HG03064 (cell line): ENCODE data around the gene KDM6A.
A peak's percentile ranks its signal among the peaks of the same experiment; 100 is the strongest.
"Not testable (repeated sequence)": the region's sequence is repeated elsewhere in the genome, so short reads cannot be mapped to it uniquely, and the experiment has no call there.

Experiments used
- ATAC-seq: cut with Tn5 transposase; IDR thresholded peaks from one replicate; pipeline ENCODE4 v1.9.1; 2021; ENCODE audit warnings: low read depth; ENCODE audit not compliant: unreplicated experiment

The KDM6A gene

GRCh38 chrX:45059906-45060305, 186.9 kb downstream of the KDM6A start:
- not testable (repeated sequence) for ATAC-seq

- no peak for ATAC-seq
These were observed 190.5 kb downstream of the KDM6A start for GRCh38 chrX:45063319-45064095.

GRCh38 chrX:45068569-45068968, 195.6 kb downstream of the KDM6A start:
- no peak for ATAC-seq

GRCh38 chrX:45070116-45071007, 197.4 kb downstream of the KDM6A start:
- no peak for ATAC-seq

DNA sequence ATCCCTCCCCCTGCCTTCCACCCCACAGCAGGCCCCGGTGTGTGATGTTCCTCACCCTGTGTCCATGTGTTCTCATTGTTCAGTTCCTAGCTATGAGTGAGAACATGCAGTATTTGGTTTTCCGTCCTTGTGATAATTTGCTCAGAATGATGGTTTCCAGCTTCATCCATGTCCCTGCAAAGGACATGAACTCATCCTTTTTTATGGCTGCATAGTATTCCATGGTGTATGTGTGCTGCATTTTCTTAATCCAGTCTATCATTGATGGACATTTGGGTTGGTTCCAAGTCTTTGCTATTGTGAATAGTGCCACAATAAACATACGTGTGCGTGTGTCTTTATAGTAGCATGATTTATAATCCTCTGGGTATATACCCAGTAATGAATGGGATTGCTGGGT, 200.0 kb downstream of the KDM6A start:
- not testable (repeated sequence) for ATAC-seq

DNA sequence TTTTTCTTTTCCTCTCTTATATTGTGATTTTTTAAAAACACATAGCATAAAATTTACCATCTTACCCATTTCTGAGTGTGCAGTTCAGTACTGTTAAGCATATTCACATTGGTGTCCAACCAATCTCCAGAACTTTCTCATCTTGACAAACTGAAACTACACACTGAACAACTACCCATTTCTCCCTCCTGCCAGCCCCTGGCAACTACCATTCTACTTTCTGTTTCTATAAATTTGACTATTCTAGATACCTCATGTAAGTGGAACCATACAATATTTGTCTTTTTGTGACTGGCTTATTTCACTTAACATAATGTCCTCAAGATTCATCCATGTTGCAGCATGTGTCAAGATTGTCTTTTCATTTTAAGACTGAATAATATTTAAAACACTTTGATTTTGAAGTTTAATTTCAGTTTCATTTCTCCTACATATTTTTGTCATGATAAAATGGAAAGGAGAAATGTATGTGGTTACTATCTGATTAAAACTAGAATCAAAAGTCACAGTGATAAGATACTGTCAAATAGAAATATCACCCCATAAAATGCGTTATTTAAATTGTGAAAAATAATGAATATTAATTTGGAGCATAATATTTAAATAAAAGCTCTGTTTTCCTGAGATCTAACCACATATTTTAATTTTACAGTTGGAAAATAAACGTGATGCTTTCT, 204.9 kb downstream of the KDM6A start:
- peak; percentile 85 for ATAC-seq

- ATAC-seq = no peak
These were observed 210.3 kb downstream of the KDM6A start for GRCh38 chrX:45083314-45083713.

GRCh38 chrX:45110494-45110893, 237.5 kb downstream of the KDM6A start:
- ATAC-seq = no peak

DNA sequence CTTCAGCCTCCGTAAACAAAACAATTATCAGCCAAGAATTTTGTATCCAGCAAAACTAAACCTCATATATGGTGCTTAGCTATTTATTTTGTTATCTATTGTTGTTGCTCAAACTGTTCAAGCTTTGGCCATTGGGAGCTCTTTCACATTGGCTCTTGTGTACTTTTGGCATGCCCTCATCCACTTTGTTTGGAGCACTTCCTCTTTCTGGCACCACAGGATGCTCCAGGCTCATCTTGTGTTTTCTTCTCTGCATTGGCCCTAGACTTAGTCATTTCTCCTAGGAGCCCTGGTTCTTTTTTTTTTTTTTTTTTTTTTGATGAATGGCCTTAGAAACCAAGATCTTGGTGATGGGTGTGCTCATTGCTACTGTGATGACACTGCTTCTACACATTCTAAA, 253.2 kb downstream of the KDM6A start:
- ATAC-seq = no peak

GRCh38 chrX:45128896-45129454, 256.0 kb downstream of the KDM6A start:
- ATAC-seq = no peak

DNA sequence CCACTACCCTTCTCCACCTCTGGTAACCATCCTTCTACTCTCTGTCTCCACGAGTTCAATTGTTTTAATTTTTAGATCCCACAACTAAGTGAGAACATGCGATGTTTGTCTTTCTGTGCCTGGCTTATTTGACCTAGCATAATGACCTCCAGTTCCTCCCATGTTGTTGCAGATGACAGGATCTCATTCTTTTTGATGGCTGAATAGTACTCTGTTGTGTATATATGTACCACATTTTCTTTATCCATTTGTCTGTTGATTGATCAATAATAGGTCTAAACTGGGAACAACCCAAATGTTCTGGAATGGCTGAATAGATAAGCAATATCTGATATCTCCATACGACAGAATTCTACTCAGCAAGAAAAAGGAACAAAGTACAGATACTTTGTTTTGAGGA, 260.5 kb downstream of the KDM6A start:
- no peak for ATAC-seq

DNA sequence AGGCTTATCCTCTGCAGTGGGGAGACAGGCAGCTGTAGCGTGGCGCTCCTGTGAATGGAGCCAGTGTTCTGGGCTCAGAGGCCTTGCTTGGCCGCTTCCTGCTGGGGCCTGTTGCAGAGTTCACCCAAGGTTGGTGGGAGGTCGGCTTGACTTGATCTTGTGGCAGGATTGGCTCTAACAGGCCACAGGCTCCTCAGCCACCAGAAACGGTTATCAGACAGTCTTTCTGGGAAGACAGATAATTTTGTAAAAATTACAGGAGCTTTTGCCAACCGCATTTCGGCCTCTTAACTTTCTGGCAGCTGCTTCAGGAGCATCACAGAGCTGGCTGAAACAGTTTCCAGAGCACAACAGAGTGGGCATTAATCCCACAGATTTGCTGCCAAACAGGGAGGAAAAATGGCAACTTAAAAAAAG, 261.3 kb downstream of the KDM6A start:
- no peak for ATAC-seq

GRCh38 chrX:45134775-45135174, 261.8 kb downstream of the KDM6A start:
- ATAC-seq = no peak

DNA sequence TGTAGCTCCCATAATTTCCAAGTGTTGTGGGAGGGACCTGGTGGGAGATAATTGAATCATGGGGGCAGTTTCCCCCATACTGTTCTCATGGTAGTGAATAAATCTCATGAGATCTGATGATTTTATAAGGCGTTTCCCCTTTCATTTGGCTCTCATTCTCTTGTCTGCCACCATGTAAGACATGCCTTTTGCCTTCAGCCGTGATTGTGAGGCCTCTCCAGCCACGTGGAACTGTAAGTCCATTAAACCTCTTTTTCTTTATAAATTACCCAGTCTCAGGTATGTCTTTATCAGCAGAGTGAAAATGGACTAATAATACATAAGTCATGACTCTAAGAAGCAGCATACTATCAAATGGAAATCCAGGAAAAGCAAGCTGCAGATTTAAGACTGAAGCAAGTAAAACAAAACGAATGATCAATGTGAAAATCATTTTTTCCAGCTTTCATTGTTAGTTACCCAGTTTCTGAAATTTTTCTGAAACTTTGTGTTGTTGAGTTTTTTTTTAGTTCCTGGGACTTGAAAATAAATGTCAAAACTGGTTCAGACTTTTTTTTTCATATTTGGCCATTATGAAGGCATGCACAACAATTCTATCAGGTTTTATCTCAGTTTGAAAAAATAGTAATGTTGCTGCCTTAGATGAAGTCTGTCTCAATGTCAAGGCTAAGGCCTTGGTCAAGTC, 262.5 kb downstream of the KDM6A start:
- not testable (repeated sequence) for ATAC-seq

GRCh38 chrX:45137531-45137930, 264.5 kb downstream of the KDM6A start:
- no peak for ATAC-seq

- no peak for ATAC-seq
These were observed 265.5 kb downstream of the KDM6A start for GRCh38 chrX:45138525-45138924.

- ATAC-seq = no peak
These were observed 267.8 kb downstream of the KDM6A start for GRCh38 chrX:45140812-45141211.

DNA sequence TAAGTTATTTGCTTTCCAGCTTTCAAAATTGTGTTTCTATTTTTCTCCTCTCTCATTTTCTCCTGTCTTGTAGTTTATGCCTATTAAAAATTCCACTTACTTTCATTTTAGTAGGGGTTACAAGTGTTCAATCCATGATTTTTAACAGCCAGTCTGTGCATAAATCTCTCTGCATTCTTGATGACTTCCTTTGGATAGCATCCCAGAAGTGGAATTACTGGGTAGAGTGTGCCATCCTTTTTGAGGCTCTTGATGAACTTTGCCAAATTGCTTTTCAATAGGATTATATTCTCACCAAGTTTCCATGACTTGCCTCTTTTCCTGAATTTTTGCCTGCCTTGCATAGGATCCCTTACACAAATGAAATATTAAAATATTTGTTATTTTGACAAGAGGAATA, 269.2 kb downstream of the KDM6A start:
- ATAC-seq = no peak

DNA sequence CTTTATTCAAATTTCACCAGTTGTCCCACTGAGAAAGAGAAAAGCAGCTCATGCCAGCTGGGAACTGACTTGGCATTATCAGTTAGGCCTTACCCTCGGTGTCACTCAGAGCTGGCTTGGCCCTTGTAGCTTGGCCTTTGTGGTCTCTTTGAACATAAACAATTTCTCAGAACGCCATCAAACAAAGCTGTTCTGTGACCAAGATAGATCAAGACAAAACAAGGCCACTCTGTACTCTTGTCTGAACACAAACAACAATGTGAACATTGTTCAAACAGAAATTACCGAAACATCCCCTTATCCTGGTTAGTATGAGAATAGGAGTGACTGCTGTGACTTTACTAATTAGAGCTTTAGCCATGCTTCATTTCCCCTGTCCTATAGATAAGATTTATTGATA, 270.5 kb downstream of the KDM6A start:
- ATAC-seq = no peak

DNA sequence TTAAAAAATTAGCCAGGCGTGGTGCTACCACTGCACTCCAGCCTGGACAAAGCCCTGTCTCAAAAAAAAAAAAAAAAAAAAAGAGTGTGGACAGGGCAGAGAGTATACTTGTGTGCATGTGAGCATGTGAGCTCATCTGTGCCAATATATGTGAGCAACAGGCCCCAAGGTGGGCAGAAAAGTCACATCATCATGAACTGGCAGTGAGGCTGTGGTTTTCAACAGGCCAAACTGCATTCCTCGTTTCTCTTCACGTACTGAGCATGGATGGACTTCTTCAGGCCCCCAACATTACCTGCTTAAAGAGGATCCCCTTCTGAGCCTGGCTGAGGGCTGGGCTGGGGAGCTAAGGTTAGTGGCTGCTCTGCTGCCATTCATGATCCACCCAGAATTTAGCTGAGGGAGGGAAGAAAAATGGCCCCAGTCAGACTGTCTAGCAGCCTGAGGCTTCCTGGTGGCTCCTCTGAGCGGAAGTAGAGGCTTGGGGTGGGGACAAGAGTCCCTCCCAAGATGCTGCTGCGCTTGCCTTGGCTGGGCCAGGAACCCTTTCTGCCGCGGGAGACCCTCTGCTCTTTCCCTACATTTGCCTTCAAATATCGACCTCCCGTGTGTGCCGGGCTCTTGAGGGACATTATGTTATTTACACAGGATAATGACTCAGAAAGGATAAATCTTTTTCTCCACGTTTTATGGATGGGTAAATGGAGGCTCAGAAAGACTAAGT, 272.7 kb downstream of the KDM6A start:
- no peak for ATAC-seq
